ENCODE measurements around the gene SRGAP1.

DNA sequence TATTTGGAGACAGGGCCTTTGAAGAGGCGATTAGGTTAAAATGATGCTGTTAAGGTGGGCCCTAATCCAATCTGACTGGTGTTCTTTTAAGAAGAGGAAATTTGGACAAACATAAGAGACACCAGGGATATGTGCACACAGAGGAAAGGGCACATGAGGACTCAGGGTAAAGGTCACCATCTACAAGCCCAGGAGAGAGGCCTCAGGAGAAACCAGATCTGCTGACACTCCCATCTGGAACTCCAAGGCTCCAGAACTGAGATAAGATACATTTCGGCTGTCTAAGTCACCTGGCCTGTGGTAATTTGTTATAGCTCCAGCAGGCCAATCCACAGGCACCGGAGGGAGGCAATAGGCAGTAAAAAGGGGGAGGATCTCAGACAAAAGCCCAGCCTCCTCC lies 329.0 kb downstream of the SRGAP1 start:
- TF ChIP-seq, protein P1, sequence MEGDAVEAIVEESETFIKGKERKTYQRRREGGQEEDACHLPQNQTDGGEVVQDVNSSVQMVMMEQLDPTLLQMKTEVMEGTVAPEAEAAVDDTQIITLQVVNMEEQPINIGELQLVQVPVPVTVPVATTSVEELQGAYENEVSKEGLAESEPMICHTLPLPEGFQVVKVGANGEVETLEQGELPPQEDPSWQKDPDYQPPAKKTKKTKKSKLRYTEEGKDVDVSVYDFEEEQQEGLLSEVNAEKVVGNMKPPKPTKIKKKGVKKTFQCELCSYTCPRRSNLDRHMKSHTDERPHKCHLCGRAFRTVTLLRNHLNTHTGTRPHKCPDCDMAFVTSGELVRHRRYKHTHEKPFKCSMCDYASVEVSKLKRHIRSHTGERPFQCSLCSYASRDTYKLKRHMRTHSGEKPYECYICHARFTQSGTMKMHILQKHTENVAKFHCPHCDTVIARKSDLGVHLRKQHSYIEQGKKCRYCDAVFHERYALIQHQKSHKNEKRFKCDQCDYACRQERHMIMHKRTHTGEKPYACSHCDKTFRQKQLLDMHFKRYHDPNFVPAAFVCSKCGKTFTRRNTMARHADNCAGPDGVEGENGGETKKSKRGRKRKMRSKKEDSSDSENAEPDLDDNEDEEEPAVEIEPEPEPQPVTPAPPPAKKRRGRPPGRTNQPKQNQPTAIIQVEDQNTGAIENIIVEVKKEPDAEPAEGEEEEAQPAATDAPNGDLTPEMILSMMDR (IDR thresholded peaks at IDR 0.05; ENCODE audit: borderline replicate concordance, extremely low read depth, low read length, poor library complexity, severe bottlenecking), result no peak
- no peak for TF ChIP-seq EZH2 (IDR thresholded peaks at IDR 0.05; ENCODE audit: borderline replicate concordance, low read depth, low read length, severe bottlenecking)

Measured in DND-41 (cell line).